Fibroblast of skin of right quadriceps (primary cell): ENCODE data around the gene PPP1R13B.

Experiments
- DNase-seq: peaks from one replicate; pipeline ENCODE4 v3.0.0-alpha.2; 2013

The PPP1R13B gene

GRCh38 chr14:103727313-103727980 lies 119.9 kb downstream of the PPP1R13B start:
- DNase-seq = no peak

DNA sequence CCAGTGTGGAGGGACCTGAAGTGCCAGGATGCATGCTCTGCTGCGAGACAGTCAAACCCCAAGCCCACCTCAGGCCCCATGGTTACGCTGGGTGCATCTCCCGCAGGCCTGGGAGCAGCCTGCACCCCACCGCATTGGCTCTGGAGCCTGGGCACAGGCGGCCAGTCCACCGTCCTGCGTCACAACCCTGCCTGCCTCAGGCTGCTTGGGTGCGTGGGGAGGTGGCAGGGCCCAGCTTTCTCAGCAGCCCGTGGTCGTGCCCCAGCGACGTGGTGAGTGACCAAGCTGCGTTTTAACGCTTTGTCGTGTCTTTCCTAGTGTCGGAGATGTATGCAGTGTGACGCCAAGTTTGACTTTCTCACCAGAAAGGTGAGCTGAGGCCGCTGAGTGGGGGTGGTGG lies 120.9 kb downstream of the PPP1R13B start:
- DNase-seq = no peak

- DNase-seq = no peak
Observed at GRCh38 chr14:103725739-103726395, 121.5 kb downstream of the PPP1R13B start.

DNA sequence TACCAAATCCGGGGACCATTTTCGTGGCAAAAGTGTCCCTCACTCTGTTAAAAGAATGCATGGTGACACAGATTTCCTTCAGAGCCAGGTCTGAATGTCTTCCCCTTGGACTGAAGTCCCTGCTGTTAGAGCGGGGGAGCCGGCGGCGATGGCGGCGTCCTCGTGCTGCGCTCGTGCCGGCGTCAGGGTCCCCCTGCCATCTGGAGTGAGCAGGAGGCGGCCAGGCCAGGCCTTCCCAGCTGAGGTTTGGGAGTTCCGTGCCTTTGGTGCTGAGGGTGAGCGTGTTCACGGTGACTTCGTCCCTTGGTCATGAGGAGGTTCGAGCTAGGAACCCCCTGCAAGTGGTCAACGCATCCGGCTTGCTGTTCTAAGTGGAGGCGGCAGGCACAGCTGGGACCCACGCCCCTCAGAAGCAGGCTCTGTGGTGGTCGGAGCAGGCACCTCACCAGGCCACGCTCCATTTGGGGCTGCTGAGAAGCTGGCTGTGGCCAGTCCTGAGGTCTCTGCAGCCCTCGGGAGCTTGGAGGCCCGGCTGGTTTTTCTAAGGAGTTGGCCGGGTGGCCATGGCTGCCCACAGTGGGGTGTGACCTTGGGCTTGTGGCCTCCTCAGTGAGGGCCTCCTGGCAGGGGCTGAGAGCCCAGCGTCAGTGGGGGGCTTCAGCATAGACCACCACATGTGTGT lies 122.2 kb downstream of the PPP1R13B start:
- DNase-seq = no peak

DNA sequence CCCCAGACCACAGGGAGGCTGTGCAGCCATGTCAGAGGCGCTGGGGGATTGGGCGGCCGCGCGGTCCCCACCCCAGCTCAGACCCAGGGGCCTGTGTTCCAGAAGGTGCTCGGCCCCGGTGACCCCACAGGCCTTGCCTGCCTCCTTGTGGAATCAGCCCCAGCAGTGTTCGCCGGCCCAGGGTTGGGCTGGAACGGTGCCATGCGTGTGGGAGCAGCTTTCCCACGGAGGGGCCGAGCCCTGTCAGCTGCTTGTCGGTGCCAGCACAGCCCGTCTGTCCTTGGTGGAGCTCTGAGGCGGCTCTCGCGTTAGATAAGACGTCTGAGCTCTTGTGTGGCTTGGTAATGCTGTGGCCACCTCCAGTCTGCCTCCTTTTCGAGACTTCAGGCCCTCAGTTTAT lies 123.3 kb downstream of the PPP1R13B start:
- DNase-seq = no peak

DNA sequence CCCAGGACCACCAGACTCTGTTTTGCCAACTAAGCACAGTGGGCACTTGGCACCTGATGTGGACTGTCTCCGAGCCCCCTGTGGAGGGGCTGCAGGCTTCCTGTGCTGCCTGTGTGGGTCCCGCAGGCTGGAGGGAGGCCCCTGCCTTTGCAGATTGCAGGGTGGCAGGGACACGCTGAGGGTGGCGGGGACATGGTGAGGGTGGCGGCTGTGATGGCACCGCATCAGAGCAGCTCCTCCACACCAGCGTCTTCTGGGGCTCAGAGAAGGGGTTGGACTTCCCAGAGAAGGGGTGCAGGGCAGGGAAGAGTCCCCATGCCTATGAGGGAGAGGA lies 123.7 kb downstream of the PPP1R13B start:
- DNase-seq = no peak

DNA sequence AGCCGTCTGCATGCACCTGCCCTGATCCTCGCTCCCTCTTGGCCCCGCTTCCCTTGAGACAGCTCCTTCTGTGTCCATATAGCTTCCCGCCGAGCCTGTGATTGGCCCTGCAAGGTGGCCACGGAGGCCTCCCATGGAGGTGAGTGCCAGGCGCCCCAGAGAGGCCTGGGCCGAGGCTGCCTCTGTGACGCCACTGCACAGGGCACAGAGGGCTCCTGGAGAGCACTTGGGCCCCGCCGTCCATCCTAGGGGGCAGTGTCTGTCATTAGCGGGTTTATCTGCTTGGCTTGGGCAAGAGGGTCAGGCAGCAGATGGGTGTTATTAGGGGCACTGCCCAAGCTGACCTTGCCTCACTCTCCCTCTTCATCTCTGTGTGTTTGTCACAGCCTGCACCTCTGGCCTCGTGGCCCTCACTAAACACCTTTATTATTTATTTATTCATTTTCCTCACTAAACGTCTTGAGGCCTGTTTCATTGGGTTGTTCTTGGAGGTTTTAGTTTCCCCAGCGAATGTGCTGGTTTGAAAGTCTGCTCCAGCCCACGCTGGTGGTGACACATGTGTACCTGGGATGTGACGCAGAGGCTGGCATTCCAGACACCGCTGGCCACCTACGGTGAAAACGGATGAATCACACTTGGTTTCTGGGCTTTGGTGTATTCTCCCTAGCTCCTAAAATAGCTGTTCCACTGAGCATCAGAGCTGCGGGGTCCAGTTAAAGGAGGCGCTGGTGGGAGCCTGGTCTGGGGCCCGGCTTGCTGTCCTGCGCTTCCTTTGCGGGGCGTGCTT lies 125.8 kb downstream of the PPP1R13B start:
- DNase-seq = peak; percentile 32

- DNase-seq = no peak
Observed at GRCh38 chr14:103719751-103720150, 127.6 kb downstream of the PPP1R13B start.

DNA sequence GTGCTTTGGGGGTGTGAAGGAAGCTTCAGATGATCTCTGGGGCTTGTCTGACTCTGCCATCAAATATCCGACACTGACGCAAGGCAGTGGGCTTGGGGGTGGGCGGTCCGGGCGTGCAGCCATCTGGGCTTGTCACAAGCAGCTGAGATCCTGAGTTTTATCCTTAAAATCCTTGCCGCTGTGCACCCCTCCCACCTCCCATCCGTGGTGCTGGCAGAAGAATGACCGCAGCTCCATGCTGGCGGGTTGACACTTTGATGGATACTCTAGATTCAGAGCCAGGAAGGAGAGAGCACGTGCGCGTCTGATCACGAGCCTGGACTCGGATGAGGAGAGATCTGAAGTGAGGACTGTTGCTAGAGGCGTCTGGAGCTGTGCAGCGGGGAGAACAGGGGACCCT lies 128.8 kb downstream of the PPP1R13B start:
- DNase-seq = peak; percentile 46

DNA sequence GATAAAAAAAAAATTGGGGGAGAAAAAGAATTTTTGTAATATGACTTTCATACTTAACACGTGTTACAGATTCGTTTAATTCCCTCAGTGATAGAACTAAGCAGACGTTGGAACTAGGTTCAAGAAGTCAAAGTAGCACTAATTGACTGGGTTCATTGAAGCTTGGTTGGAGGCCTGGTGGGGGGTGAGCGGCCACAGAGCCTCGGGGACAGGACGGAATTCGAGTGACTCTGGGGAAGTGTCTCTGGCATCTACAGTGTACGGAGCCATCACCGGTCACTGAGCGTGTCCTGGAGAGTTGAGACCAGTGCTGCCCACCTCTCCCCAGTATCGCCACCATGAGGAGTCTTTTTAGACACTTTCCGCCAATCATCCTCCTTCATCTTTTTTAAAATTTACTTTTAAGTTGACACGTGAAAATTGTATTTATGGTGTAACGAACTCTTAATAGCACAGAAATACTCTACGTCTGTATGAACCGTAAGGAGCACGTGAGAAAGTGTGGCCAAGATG lies 130.4 kb downstream of the PPP1R13B start:
- DNase-seq = no peak

- DNase-seq = no peak
Observed at GRCh38 chr14:103716091-103716801, 131.1 kb downstream of the PPP1R13B start.

DNA sequence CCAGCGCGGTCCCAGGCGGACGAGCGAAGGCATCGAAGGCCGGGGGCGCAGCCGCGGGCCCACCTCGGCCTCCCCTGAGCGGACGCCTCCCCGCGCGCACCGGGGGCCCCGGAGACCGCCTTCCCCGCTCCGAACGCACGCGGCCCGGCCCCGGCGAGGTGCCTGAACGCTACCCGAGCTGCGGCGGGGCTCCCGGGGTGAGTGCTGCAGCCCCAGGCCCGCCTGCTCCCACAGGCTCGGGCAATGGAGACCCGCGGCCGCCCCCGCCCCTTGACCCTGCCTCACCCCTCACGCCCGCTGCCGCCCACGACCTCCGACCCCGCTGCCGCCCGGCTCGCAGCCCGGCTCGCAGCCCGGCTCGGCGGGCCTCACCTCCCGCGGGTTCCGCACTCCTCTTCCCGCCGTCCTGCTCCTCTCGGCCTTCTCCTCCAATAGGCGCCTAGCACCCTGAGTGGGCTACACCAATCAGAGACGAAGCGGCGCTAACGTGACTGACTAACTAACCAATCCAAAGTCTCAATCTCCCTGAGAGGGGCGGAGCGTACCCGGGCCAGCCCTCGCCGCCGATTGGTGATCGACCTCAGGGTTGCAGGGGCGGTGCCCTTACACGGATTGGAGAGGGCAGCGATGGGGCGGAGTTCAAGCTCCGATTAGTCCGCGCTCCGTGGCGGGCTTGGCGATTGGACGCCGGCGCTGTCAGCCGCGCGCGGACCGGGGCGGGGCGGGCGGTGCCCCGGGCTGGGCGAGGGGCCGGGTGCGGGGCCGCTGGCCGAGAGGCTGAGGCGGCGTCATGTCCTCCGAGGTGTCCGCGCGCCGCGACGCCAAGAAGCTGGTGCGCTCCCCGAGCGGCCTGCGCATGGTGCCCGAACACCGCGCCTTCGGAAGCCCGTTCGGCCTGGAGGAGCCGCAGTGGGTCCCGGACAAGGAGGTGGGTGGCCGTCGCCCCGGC lies 132.0 kb downstream of the PPP1R13B start, which contains the start of the genes XRCC3 and ZFYVE21:
XRCC3 (minus strand) TSS at position 400 of the 949 bp plus-strand sequence. CDS start 4,364 bp downstream, outside the sequence.
ZFYVE21 (plus strand) TSS at position 759 of the 949 bp plus-strand sequence; CDS start at position 791, 32 bp downstream.
- peak; percentile 99 for DNase-seq

GRCh38 chr14:103714063-103714724 lies 133.2 kb downstream of the PPP1R13B start:
- no peak for DNase-seq

- no peak for DNase-seq
Observed at GRCh38 chr14:103713304-103714062, 133.9 kb downstream of the PPP1R13B start.

DNA sequence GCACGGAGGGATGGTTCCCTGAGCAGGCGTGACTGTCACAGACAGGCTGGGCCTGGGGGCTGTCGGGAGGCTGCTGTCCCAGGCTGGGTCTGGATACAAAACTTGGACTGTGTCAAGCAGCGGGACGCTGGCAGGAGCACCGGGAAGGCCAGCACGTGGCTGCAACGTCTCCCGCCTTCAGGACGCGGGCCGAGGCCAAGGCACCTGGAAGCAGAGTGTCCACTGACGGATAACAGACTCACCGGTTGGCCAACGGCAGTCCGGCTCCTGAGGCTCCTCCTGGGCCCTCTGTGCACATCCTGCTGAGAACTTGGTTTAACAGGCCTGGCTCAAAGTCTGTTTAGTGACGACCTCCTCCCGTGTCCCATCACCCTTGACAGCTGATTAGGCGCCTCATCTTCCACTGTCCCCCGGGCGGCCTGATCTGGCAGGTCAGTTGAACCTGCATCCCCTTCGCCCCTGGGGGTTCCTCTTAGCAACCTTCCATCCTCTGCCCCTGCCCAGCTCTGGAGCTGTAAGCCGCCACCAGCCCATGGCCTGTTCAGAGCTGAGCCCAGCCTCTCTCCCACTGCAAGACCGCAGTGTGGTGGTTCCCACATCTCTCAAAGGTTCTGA lies 134.6 kb downstream of the PPP1R13B start:
- DNase-seq = no peak

GRCh38 chr14:103711516-103712431 lies 135.6 kb downstream of the PPP1R13B start:
- DNase-seq = no peak

DNA sequence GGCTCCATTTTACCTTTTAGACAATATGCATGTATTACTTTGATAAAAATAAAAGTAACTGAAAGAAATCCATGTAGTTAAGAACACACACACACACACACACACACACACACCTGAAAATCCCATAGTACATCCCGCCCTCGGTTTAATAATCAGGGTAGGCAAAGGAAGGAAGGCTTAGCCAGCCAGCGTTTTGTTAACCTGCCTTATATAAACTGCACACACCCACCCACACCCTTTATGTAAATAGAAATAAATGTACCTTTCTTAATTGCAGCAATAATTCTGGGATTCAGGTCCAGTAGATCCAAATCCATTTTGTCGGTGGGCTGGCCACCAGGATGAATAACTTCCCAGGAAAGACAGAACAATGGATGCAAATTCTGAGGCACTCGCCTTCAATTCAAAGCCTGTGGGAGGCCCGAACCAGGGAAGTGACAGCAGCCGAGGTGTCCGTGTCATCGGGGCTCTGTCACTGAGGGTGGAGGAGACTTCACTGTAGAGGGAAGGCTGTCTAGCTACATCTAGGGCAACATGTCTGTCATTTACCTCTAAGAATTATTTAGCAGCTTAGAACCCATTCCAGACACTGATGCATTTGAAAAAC lies 136.5 kb downstream of the PPP1R13B start:
- no peak for DNase-seq

DNA sequence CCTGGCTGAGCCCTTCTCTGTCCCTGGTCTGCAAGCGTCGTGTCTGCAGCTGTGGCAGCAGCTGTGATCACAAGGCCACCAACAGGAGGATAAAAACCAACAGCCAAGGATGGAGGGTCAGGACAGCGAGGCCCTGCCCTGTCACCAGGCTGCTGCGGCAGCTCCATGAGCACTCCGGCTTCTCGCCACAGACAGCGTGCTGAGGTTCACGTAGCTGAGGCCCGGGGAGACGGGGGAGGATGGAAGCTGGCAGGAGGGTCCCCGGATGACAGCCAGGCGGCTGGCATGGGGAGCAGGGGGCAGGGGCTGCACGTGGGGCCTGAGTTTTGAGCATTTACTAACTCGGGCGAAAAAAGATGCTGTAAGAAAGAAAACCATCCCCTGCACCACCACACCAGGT lies 137.6 kb downstream of the PPP1R13B start:
- no peak for DNase-seq
